Activated CD8-positive, alpha-beta memory T cell treated with anti-CD3 and anti-CD28 coated beads, Interleukin-2, amount 50 U/mL, for 4 hours (primary cell): ENCODE results near the gene CYP4V2.
"Not testable (repeated sequence)": the region's sequence is repeated elsewhere in the genome, so short reads cannot be mapped to it uniquely, and the experiment has no call there.

Source experiments
- DNase-seq: peaks from one replicate; pipeline ENCODE4 v3.0.0-alpha.2; 2020

The CYP4V2 gene

DNA sequence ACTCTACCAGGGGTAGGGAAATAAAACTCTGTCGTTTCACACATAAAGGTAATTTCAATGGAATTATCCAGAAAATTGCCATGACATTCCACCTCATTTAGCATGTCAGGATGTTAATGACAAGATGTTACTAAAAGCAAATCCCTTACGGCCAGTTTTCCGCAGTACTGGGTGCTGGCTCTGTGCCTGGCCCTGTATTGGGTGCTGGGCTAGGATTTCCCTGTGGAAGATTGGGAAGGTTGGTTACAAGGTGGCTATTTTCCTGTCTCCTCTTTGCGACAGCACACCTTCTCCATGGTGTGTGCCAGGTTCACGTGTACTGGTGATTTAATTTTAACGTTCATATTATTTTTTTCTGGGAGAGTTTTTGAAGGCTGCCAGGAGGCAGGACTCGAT, 49.1 kb downstream of the CYP4V2 start:
- DNase-seq, result no peak

DNA sequence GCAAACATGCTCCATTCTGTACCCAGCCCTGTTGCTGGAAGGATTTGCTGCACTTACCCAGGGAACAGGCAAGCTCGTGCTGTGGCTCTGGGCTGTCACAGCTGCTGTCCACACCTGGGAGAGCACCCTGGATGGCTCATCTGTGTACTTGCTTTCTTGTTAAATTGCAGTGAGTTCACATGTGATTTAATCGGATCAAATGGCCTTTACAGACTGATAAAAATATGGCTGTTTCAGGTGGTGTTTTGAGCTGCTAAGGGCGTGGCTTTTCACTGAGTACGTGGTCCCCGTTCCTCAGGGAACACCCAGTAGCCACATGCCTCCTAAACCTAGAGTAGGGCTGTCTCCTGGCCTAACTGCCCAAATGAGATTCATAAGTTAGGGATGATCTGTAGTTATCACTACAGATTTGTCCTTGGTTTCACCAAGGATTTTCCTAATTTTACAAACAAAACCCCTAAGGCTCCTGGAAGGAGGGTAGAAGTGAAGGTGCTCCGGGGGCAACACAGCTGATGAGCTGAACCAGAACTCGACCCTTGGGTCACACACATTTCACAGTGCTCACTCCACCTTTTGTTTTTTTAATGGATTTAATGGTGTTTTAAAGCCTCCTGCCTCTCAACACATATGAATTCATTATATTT, 49.6 kb downstream of the CYP4V2 start:
- no peak for DNase-seq

DNA sequence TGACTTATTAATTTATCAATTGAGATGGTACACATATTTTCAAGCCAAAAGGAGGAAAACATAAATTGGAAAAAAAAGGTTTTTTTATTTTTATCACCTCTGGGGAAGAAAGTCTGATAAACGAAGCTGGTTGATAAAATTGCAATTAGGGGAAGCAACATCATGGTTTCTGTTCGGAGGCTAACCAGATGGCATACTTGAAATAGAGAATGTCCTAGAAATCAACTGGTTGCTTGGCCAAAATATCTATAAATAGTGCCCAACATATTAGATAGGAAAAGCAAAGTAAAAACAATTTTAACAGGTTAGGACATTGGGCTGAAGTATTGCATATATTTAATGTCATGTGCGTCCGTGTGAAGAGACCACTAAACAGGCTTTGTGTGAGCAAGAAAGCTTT, 50.2 kb downstream of the CYP4V2 start:
- no peak for DNase-seq

DNA sequence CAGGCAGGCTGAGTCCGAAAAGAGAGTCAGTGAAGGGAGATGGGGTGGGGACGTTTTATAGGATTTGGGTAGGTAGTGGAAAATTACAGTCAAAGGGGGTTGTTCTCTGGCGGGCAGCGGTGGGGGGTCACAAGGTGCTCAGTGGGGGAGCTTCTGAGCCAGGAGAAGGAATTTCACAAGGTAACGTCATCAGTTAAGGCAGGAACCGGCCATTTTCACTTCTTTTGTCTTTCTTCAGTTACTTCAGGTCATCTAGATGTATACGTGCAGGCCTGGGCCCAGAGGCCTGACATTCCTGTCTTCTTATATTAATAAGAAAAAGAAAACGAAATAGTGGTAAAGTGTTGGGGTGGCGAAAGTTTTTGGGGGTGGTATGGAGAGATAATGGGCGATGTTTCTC, 50.7 kb downstream of the CYP4V2 start:
- DNase-seq, result not testable (repeated sequence)

DNA sequence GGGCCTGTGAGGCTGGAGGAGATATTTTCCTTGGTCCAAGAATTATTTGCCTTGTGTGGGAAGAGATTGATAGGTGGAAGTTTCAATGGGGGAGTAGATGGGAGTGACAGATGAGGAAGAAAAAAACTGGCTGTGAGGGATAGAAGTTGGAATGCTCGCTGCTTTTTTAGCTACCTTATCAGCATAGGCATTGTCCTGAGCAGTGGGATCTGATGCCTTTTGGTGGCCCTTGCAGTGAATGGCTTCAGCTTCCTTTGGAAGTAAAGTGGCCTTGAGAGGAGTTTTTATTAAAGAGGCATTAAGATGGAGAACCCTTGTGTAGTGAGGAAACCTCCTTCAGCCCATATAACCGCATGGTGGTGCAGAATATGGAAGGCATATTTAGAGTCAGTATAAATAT, 52.0 kb downstream of the CYP4V2 start:
- no peak for DNase-seq

DNA sequence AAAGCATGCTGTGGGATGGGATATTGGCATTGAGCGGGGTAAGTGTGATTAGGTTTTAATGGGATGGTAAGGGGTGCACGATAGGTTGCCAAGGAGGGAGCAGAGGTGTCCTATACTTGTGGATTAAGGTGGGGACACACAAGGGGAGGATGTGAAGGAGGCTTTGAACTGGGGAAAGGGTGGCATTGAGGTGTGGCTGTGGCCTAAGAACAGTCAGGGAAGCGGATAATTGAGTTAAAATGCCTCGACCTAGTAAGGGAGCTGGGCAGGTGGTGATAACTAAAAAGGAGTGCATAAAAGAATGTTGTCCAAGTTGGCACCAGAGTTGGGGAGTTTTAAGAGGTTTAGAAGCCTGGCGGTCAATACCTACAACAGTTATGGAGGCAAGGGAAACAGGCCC, 53.5 kb downstream of the CYP4V2 start:
- DNase-seq, result no peak

DNA sequence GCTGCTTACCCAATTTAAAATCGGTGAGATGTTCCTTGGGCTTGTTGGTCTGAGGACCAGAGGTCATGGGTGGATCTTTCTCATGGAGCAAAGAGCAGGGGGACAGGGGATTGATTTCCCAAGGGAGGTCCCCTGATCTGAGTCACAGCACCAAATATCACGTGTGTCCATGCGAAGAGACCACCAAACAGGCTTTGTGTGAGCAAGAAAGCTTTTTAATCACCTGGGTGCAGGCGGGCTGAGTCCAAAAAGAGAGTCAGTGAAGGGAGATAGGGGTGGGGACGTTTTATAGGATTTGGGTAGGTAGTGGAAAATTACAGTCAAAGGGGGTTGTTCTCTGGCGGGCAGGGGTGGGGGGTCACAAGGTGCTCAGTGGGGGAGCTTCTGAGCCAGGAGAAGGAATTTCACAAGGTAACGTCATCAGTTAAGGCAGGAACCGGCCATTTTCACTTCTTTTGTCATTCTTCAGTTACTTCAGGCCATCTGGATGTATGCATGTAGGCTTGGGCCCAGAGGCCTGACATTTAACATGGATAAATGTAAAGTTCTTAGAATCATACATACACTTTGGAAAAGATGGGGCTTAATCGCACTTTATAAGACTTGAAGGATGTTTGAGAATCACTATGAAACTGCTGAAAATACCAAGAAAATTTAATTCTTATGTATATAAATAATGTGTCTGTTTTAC, 55.8 kb downstream of the CYP4V2 start:
- DNase-seq, result not testable (repeated sequence)

DNA sequence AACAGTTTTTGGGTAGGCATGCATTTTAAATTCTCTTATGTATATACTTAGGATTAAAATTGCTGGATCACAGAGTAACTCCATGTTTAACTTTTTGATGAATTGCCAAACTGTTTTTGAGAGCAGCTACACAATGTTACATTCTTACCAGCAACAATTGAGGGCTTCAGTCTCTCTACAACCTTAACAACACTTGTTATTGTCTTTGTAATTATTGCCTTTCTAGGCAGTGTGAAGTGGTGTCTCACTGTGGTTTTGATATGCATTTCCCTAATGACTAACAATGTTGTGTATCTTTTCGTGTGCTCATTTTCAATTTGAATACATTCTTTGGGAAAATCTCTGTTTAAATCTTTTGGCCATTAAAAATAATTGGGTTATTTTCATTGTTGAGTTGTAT, 57.3 kb downstream of the CYP4V2 start:
- no peak for DNase-seq

DNA sequence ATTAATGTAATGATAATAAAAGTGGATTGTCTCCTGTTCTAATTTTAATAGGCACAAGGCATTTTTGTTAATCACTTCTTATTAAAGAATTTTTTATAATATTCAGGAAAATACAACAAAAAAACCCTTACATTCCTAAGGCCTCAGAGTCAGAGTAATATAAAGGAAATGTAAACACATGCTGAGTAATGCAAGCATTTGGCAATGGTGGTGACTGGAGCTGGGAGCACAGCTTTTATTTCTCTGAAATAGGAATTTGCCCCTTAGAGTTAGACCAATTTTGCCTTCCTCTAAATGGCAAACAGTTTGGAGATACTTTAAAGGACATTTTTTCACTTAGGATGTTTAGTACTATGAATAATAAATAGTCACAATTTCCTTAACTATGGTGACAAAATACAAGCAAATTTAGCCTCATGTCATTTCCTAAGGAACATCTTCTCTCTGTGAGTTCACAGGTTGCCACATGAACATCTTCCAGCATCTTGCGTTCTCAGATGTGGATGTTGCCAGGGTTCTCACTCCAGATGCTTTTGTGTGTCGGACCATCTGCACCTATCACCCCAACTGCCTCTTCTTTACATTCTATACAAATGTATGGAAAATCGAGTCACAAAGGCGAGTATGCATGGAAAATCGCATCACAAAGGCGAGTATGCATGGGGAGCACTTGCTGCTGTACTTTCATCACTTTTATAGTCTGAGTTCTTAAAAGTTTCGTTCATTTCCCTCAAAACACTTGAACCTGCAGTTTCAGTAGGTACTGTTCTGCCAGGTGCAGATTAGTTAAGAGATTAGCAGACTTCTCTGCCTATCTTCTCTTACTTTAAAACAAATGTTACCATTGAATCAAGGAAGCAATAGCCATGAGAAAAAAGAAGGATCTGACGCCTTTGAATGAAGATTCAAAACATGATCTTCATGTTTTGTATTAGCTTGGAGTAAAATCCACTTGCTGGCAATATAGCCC, 58.7 kb downstream of the CYP4V2 start:
- DNase-seq, result no peak

DNA sequence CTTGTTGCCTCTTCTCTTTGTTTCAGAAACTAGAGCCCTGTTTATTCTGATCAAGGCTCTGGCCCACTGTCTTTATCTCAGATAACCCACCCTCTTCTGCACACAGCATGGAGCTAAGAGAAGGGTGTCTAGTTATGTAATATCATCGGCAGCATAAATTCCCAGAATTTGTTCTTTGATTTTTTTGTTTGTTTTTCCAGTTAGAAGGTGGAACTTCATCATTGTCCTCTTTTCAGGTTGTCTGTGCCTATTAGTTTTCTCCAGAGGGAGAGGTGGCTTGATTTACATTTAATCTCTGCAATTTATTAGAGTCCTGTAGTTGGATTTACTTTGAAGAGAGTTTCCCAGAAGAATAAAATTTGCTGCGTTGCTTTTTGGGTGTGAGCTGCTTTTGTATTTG, 59.4 kb downstream of the CYP4V2 start:
- DNase-seq, result no peak

DNA sequence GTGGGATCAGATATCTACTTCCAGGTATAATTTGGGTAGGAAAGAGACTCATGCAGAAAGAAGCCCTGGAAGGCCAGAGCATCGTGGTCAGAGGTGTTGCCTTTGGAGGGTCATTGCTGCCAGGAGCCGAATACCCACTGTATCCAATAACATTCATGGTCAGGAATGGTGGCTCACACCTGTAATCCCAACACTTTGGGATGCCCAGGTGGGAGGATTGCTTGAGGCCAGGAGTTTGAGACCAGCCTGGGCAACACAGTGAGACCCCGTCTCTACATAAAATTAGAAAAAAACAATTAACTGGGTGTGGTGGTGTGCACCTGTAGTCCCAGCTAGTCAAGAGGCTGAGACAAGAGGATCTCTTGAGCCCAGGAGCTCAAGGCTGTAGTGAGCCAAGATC, 63.8 kb downstream of the CYP4V2 start:
- DNase-seq, result no peak

DNA sequence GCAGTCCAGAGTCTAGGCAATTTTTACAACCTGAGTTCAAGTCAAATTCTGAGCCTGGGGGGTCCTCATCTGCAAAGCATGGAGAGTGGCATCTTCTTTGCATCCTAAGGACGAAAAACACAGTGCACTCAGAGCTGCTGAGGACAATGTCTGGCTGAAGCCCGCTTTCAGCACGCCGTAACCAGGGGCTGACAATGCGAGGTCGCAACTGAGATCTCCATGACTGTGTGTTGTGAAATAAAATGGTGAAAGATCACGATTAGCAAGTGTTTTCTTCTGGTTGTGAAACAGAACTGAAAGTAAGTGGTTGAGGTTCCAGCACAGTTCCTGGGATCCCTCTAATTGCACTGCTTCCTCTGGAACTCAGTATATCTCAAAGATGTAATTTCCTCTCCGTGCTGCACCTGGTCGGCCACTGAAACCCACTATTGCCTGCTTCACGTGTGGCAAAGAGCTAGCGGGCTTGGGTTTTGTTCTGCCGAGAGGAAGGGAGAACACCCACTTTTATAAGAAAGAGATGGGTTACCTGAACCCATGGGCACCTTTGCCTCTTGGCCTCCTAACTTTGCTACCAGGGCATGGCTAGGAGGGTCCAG, 66.9 kb downstream of the CYP4V2 start:
- DNase-seq, result no peak

DNA sequence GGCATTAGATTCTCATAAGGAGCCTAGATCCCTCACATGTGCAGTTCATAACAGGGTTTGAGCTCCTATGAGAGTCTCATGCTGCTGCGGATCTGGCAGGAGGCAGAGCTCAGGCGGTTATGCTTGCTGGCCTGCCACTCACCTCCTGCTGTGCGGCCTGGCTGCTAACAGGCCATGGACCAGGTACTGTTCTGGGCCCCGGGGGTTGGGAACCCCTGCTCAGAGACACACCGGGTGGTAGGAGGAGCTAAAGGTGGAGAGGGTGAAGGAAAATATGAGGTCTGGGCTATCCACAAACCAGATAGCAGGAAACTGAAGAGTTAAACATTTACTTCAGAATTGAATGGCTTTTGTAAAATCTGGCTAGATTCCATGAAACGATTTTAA, 68.7 kb downstream of the CYP4V2 start:
- DNase-seq, result no peak
